GF-D8 (cell line): ENCODE measurements around the gene CCL17.
A peak's percentile ranks its signal among the peaks of the same experiment; 100 is the strongest.
"Not testable (repeated sequence)": the region's sequence is repeated elsewhere in the genome, so short reads cannot be mapped to it uniquely, and the experiment has no call there.

Experiments used
- DNase-seq: peaks from one replicate; lab custom pipeline; 2025; lab: John Stamatoyannopoulos, UW

Gene CCL17

GRCh38 chr16:57403965-57404817, at the start of gene CCL17:
TSS of gene CCL17 (plus strand) at chr16:57404767. CDS start at chr16:57413933, 9,166 bp downstream.
- no peak for DNase-seq

GRCh38 chr16:57355898-57356414, 48.6 kb upstream of the CCL17 start:
- DNase-seq: no peak

GRCh38 chr16:57356547-57356946, 48.0 kb upstream of the CCL17 start:
- DNase-seq: no peak

GRCh38 chr16:57357330-57358085, 47.1 kb upstream of the CCL17 start:
- DNase-seq: peak; percentile 26

GRCh38 chr16:57358086-57358420, 46.5 kb upstream of the CCL17 start:
- DNase-seq: no peak

- no peak for DNase-seq
Measured at GRCh38 chr16:57358527-57359095, 46.0 kb upstream of the CCL17 start, which contains the start of gene CCL22. TSS of gene CCL22 (plus strand) at chr16:57358783. CDS start at chr16:57358817, 34 bp downstream.

- no peak for DNase-seq
Measured at GRCh38 chr16:57360321-57360935, 44.1 kb upstream of the CCL17 start.

- DNase-seq: no peak
Measured at GRCh38 chr16:57361404-57361803, 43.2 kb upstream of the CCL17 start.

- no peak for DNase-seq
Measured at GRCh38 chr16:57364143-57364542, 40.4 kb upstream of the CCL17 start.

- no peak for DNase-seq
Measured at GRCh38 chr16:57366544-57367040, 38.0 kb upstream of the CCL17 start.

- no peak for DNase-seq
Measured at GRCh38 chr16:57367116-57367752, 37.3 kb upstream of the CCL17 start.

GRCh38 chr16:57371494-57372371, 32.8 kb upstream of the CCL17 start:
- no peak for DNase-seq

GRCh38 chr16:57372372-57373116, 32.0 kb upstream of the CCL17 start, which contains the start of gene CX3CL1:
TSS of gene CX3CL1 (plus strand) at chr16:57372490. CDS start at chr16:57372569, 79 bp downstream.
- DNase-seq: no peak

GRCh38 chr16:57373117-57373947, 31.2 kb upstream of the CCL17 start:
- no peak for DNase-seq

- DNase-seq: no peak
Measured at GRCh38 chr16:57374067-57374534, 30.5 kb upstream of the CCL17 start.

GRCh38 chr16:57374925-57375465, 29.6 kb upstream of the CCL17 start:
- not testable (repeated sequence) for DNase-seq

- no peak for DNase-seq
Measured at GRCh38 chr16:57376313-57376818, 28.2 kb upstream of the CCL17 start.
